ENCODE results near the gene GDPD5.
A peak's percentile ranks its signal among the peaks of the same experiment; 100 is the strongest.

The GDPD5 gene

GRCh38 chr11:75426720-75427086, 99.0 kb downstream of the GDPD5 start:
- Histone ChIP-seq H3K9ac (ENCODE audit: low read length) (no peak overlapping the region), H3K27me3 (ENCODE audit: low read length) (no peaks in the 10 kb centered on the region), H3K79me2 (ENCODE audit: insufficient read depth, low read length) (no peaks in the 10 kb centered on the region), H4K20me1 (ENCODE audit: low read depth, low read length) (no peaks in the 10 kb centered on the region), H3K4me3 (ENCODE audit: insufficient read depth, low read length, poor library complexity, severe bottlenecking) (no peak overlapping the region), H3K9me2 (replicated peaks; ENCODE audit: insufficient read depth, low read length) (no peaks in the 10 kb centered on the region), H3K36me3 (ENCODE audit: low read length) (no peaks in the 10 kb centered on the region), H3K4me2 (ENCODE audit: low read depth, low read length, poor library complexity, severe bottlenecking) (no peak overlapping the region), H2AFZ (ENCODE audit: low read depth, low read length, severe bottlenecking) (no peak overlapping the region), H3K9me3 (ENCODE audit: insufficient read depth, low read length) (no peaks in the 10 kb centered on the region), H3K27ac (ENCODE audit: low read depth, low read length) (no peak overlapping the region), H3F3A (ENCODE audit: insufficient read depth) (no peaks in the 10 kb centered on the region)
- TF ChIP-seq EZH2phosphoT487 (conservative IDR thresholded peaks at IDR 0.05; ENCODE audit: low read length) = no peak
- TF ChIP-seq CTCF (IDR thresholded peaks at IDR 0.05; ENCODE audit: insufficient read depth, low read length, poor library complexity, severe bottlenecking) = no peak

GRCh38 chr11:75425422-75425821, 100.3 kb downstream of the GDPD5 start:
- no peak overlapping the region for H3K4me2 ChIP-seq (ENCODE audit: low read depth, low read length, poor library complexity, severe bottlenecking)
- H3K9me2 ChIP-seq (replicated peaks; ENCODE audit: insufficient read depth, low read length) = no peaks in the 10 kb centered on the region
- no peak overlapping the region for H3K27ac ChIP-seq (ENCODE audit: low read depth, low read length)
- H2AFZ ChIP-seq (ENCODE audit: low read depth, low read length, severe bottlenecking) = no peak overlapping the region
- no peak overlapping the region for H3K4me3 ChIP-seq (ENCODE audit: insufficient read depth, low read length, poor library complexity, severe bottlenecking)
- no peaks in the 10 kb centered on the region for H3K27me3 ChIP-seq (ENCODE audit: low read length)
- no peak for TF ChIP-seq EZH2phosphoT487 (conservative IDR thresholded peaks at IDR 0.05; ENCODE audit: low read length)
- peak; percentile 10 for TF ChIP-seq CTCF (IDR thresholded peaks at IDR 0.05; ENCODE audit: insufficient read depth, low read length, poor library complexity, severe bottlenecking)
- no peaks in the 10 kb centered on the region for H3K79me2 ChIP-seq (ENCODE audit: insufficient read depth, low read length)
- no peak overlapping the region for H3K9ac ChIP-seq (ENCODE audit: low read length)
- H3K9me3 ChIP-seq (ENCODE audit: insufficient read depth, low read length) = no peaks in the 10 kb centered on the region
- no peaks in the 10 kb centered on the region for H3K36me3 ChIP-seq (ENCODE audit: low read length)
- no peaks in the 10 kb centered on the region for H3F3A ChIP-seq (ENCODE audit: insufficient read depth)
- H4K20me1 ChIP-seq (ENCODE audit: low read depth, low read length) = no peaks in the 10 kb centered on the region

- Histone ChIP-seq H3K9me2 (replicated peaks; ENCODE audit: insufficient read depth, low read length) (no peaks in the 10 kb centered on the region), H3K27me3 (ENCODE audit: low read length) (no peaks in the 10 kb centered on the region), H3K4me2 (ENCODE audit: low read depth, low read length, poor library complexity, severe bottlenecking) (no peak overlapping the region), H3K9ac (ENCODE audit: low read length) (no peak overlapping the region), H3K36me3 (ENCODE audit: low read length) (no peaks in the 10 kb centered on the region), H2AFZ (ENCODE audit: low read depth, low read length, severe bottlenecking) (no peak overlapping the region), H3K79me2 (ENCODE audit: insufficient read depth, low read length) (no peaks in the 10 kb centered on the region), H3K27ac (ENCODE audit: low read depth, low read length) (no peak overlapping the region), H3K4me3 (ENCODE audit: insufficient read depth, low read length, poor library complexity, severe bottlenecking) (no peak overlapping the region), H3F3A (ENCODE audit: insufficient read depth) (no peaks in the 10 kb centered on the region), H4K20me1 (ENCODE audit: low read depth, low read length) (no peaks in the 10 kb centered on the region), H3K9me3 (ENCODE audit: insufficient read depth, low read length) (no peaks in the 10 kb centered on the region)
- TF ChIP-seq EZH2phosphoT487 (conservative IDR thresholded peaks at IDR 0.05; ENCODE audit: low read length) = no peak
- no peak for TF ChIP-seq CTCF (IDR thresholded peaks at IDR 0.05; ENCODE audit: insufficient read depth, low read length, poor library complexity, severe bottlenecking)
These were observed 101.3 kb downstream of the GDPD5 start for GRCh38 chr11:75424396-75424795.

GRCh38 chr11:75423721-75424120, 102.0 kb downstream of the GDPD5 start:
- Histone ChIP-seq H3K27ac (ENCODE audit: low read depth, low read length) (no peak overlapping the region), H3K9me3 (ENCODE audit: insufficient read depth, low read length) (no peaks in the 10 kb centered on the region), H2AFZ (ENCODE audit: low read depth, low read length, severe bottlenecking) (no peak overlapping the region), H3K36me3 (ENCODE audit: low read length) (no peaks in the 10 kb centered on the region), H3F3A (ENCODE audit: insufficient read depth) (no peaks in the 10 kb centered on the region), H3K4me3 (ENCODE audit: insufficient read depth, low read length, poor library complexity, severe bottlenecking) (no peak overlapping the region), H3K27me3 (ENCODE audit: low read length) (no peaks in the 10 kb centered on the region), H4K20me1 (ENCODE audit: low read depth, low read length) (no peaks in the 10 kb centered on the region), H3K79me2 (ENCODE audit: insufficient read depth, low read length) (no peaks in the 10 kb centered on the region), H3K9me2 (replicated peaks; ENCODE audit: insufficient read depth, low read length) (no peaks in the 10 kb centered on the region), H3K4me2 (ENCODE audit: low read depth, low read length, poor library complexity, severe bottlenecking) (no peak overlapping the region), H3K9ac (ENCODE audit: low read length) (no peak overlapping the region)
- TF ChIP-seq EZH2phosphoT487 (conservative IDR thresholded peaks at IDR 0.05; ENCODE audit: low read length) = no peak
- TF ChIP-seq CTCF (IDR thresholded peaks at IDR 0.05; ENCODE audit: insufficient read depth, low read length, poor library complexity, severe bottlenecking) = no peak
